Lower lobe of right lung (tissue), 2 donors: ENCODE results near the gene KCNQ5. TPM values are rescaled to one million over a fixed set of nuclear protein-coding genes. Genes with fewer than 3 reads are reported as not detected.

Source experiments
- ATAC-seq, 2 donors: fragments of 200-7000 bp; cut with Tn5 transposase; one replicate each; pipeline ENCODE4 v1.9.1; 2020 to 2022; ENCODE audit warnings: mild to moderate bottlenecking in 2 of 2, moderate library complexity in 2 of 2
- DNase-seq: peaks from one replicate; pipeline ENCODE4 v3.0.0-alpha.2; 2020
- H3K27ac ChIP-seq: fragments of 200-600 bp; one replicate; pipeline ENCODE4 v1.8.0; 2022
- H3K27me3 ChIP-seq: fragments of 200-600 bp; one replicate; pipeline ENCODE4 v1.8.0; 2022; ENCODE audit warnings: low read depth
- H3K36me3 ChIP-seq: fragments of 200-600 bp; one replicate; pipeline ENCODE4 v1.8.0; 2022; ENCODE audit warnings: mild to moderate bottlenecking
- H3K4me1 ChIP-seq: fragments of 200-600 bp; one replicate; pipeline ENCODE4 v1.8.0; 2022
- H3K4me3 ChIP-seq: fragments of 200-600 bp; one replicate; pipeline ENCODE4 v1.8.0; 2022; ENCODE audit warnings: mild to moderate bottlenecking
- H3K9me3 ChIP-seq: fragments of 200-600 bp; one replicate; pipeline ENCODE4 v1.8.0; 2022
- intact Hi-C: fragments of 100-400 bp; cut with DNase I; formaldehyde crosslinking; loops from one replicate; pipeline ENCODE4 v1.11.0; 2022
- total RNA-seq: library from RNA; stranded (reverse); fragmentation: NEBNext Ultra II Directional; extraction: Animal tissue kit (Norgen Biotek cat#: 25700); gene quantifications from one replicate; pipeline ENCODE4 v1.2.1, GENCODE V29; 2021
- TF ChIP-seq, protein P1 (sequence below): fragments of 200-600 bp; IDR thresholded peaks from one replicate; pipeline ENCODE4 v1.8.0; 2022; ENCODE audit warnings: antibody characterized with exemption, mild to moderate bottlenecking
- donor health status: DM: no; HTN: yes; CAD: no; lungs with severe emphysema.

KCNQ5 gene
- total RNA-seq, 1 donor from 2014 or later = 0.35 TPM

- no peak overlapping the region for H3K4me3 ChIP-seq
- TF ChIP-seq, protein P1, sequence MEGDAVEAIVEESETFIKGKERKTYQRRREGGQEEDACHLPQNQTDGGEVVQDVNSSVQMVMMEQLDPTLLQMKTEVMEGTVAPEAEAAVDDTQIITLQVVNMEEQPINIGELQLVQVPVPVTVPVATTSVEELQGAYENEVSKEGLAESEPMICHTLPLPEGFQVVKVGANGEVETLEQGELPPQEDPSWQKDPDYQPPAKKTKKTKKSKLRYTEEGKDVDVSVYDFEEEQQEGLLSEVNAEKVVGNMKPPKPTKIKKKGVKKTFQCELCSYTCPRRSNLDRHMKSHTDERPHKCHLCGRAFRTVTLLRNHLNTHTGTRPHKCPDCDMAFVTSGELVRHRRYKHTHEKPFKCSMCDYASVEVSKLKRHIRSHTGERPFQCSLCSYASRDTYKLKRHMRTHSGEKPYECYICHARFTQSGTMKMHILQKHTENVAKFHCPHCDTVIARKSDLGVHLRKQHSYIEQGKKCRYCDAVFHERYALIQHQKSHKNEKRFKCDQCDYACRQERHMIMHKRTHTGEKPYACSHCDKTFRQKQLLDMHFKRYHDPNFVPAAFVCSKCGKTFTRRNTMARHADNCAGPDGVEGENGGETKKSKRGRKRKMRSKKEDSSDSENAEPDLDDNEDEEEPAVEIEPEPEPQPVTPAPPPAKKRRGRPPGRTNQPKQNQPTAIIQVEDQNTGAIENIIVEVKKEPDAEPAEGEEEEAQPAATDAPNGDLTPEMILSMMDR = no peak
- no peaks in the 10 kb centered on the region for H3K27me3 ChIP-seq
- peak in 1 of 2 donors; percentile 14 for ATAC-seq
- intact Hi-C loops = no loop called here
- H3K36me3 ChIP-seq = no peaks in the 10 kb centered on the region
- peaks cover 7% of the 10 kb centered on the region for H3K4me1 ChIP-seq
- DNase-seq = no peak
- H3K9me3 ChIP-seq = no peaks in the 10 kb centered on the region
- H3K27ac ChIP-seq = no peak overlapping the region
Observed at GRCh38 chr6:72865467-72865866, 243.6 kb downstream of the KCNQ5 start.

DNA sequence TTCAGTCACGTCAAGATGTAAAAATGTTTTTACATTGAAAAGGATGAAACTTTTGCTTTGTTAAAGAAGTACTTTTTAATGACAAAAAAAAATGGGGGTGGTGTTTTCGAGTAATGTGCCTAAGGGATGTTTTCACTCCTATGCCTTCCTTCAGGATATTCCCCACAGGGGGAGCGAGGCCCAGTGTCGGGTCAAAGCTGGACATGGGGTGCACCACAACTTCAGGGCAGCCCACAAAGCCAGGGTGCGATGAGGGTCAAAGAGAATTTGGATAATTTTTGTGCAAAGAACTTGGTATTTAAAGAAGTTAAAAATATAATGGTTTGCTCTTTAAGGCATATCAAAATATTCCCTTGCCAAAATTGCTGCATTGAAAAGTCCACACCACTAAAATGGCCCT, 247.8 kb downstream of the KCNQ5 start:
- intact Hi-C loops = no loop called here
- no peak overlapping the region for H3K4me3 ChIP-seq
- TF ChIP-seq, protein P1 = no peak
- H3K4me1 ChIP-seq = peaks cover 7% of the 10 kb centered on the region
- no peaks in the 10 kb centered on the region for H3K27me3 ChIP-seq
- H3K9me3 ChIP-seq = no peaks in the 10 kb centered on the region
- DNase-seq (no peak), ATAC-seq (no peak)
- H3K36me3 ChIP-seq = no peaks in the 10 kb centered on the region
- no peak overlapping the region for H3K27ac ChIP-seq

GRCh38 chr6:72873433-72873832, 251.6 kb downstream of the KCNQ5 start:
- no peak overlapping the region for H3K27ac ChIP-seq
- intact Hi-C loops = no loop called here
- H3K4me1 ChIP-seq = no peaks in the 10 kb centered on the region
- no peak for ATAC-seq
- H3K27me3 ChIP-seq = no peaks in the 10 kb centered on the region
- no peak overlapping the region for H3K4me3 ChIP-seq
- TF ChIP-seq, protein P1 = no peak
- no peaks in the 10 kb centered on the region for H3K9me3 ChIP-seq
- DNase-seq = no peak
- H3K36me3 ChIP-seq = no peaks in the 10 kb centered on the region

DNA sequence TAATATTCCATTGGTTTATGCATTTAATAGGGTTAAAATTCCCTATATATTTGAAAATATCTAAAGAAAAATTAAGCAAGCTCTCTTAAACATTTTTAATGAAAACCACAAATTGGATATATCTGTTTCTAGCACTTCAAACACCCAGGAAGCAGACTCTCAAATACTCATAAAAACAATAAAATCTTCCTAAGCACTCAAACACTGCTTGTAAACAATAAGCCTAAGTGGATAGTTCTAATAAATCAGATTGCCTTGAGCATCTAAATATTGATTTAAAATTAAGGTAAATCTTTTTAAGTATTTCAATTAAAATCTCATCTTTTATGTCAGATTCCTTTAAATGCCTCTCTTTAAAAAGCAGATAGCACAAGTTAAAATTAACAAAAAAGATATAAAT, 254.4 kb downstream of the KCNQ5 start:
- TF ChIP-seq, protein P1 = no peak
- no peak overlapping the region for H3K4me3 ChIP-seq
- no peak overlapping the region for H3K27ac ChIP-seq
- H3K9me3 ChIP-seq = no peaks in the 10 kb centered on the region
- intact Hi-C loops = no loop called here
- H3K27me3 ChIP-seq = no peaks in the 10 kb centered on the region
- ATAC-seq = no peak
- H3K36me3 ChIP-seq = no peaks in the 10 kb centered on the region
- no peak for DNase-seq
- no peaks in the 10 kb centered on the region for H3K4me1 ChIP-seq

DNA sequence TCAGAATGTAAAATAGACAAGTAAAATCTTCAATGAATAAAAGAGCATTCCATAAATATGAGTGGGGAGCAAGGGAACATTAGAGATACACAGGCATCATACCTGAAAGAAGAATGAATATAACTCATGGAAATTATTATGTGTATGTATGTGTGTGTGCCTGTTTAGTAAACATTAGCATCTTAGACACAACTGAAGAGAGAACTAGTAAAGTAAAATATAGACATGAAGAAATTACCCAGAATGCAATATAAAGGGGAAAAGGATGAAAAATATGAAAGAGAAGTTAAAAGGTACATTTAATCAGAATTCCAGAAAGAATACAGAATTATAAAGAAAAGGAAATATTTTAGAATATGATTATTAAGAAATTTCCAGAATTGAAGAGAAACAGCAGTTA, 264.3 kb downstream of the KCNQ5 start:
- intact Hi-C loops = no loop called here
- DNase-seq (no peak), ATAC-seq (no peak)
- no peaks in the 10 kb centered on the region for H3K9me3 ChIP-seq
- H3K27me3 ChIP-seq = no peaks in the 10 kb centered on the region
- TF ChIP-seq, protein P1 = no peak
- no peaks in the 10 kb centered on the region for H3K4me1 ChIP-seq
- H3K36me3 ChIP-seq = no peaks in the 10 kb centered on the region
- no peak overlapping the region for H3K4me3 ChIP-seq
- no peak overlapping the region for H3K27ac ChIP-seq

DNA sequence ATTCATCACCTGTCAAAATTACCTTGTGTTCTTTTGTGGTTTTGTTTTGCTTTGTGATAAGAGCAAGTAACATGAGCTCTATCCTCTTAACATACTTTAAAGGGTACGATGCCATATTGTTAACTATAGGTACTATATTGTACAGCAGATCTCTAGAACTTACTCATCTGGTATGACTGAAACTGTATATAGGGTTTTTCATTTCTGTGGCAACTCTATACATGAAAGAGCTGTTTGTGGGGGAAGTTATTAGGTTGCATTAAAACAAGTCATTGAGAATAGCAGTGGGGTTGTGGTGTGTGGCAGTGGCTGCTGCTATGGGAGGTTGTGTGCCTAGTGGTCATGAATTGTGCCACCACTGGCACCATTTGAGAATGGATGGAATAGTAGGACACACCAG, 268.4 kb downstream of the KCNQ5 start:
- DNase-seq (no peak), ATAC-seq (no peak)
- Histone ChIP-seq H3K9me3 (no peaks in the 10 kb centered on the region), H3K27ac (no peak overlapping the region), H3K36me3 (no peaks in the 10 kb centered on the region), H3K4me3 (no peak overlapping the region), H3K4me1 (no peaks in the 10 kb centered on the region), H3K27me3 (no peaks in the 10 kb centered on the region)
- intact Hi-C loops = no loop called here
- TF ChIP-seq, protein P1 = no peak
